Left lung (tissue), 10 donors: ENCODE results near the gene IKZF3. TPM values are rescaled to one million over a fixed set of nuclear protein-coding genes. Genes with fewer than 3 reads are reported as not detected.

Experiments
- ATAC-seq: fragments of 200-7000 bp; cut with Tn5 transposase; one replicate; pipeline ENCODE4 v1.9.1; 2020; ENCODE audit warnings: moderate library complexity
- DNase-seq, 4 donors: peaks; one replicate each; pipeline ENCODE4 v3.0.0-alpha.2; 2013 to 2020
- H3K27ac ChIP-seq, 2 donors: fragments of 200-600 bp; sonication (generic) in 1 of 2; one replicate each; pipeline versions ENCODE4 v1.5.0 to v1.8.0; 2020 to 2021
- H3K27me3 ChIP-seq, 2 donors: fragments of 200-600 bp; sonication (generic) in 1 of 2; one replicate each; pipeline versions ENCODE4 v1.5.0 to v1.8.0; 2020 to 2021
- H3K36me3 ChIP-seq, 2 donors: fragments of 200-600 bp; sonication (generic) in 1 of 2; one replicate each; pipeline versions ENCODE4 v1.5.0 to v1.8.0; 2020 to 2021
- H3K4me1 ChIP-seq, 2 donors: fragments of 200-600 bp; one replicate each; pipeline ENCODE4 v1.8.0; 2021
- H3K4me3 ChIP-seq, 2 donors: fragments of 200-600 bp; sonication (generic) in 1 of 2; one replicate each; pipeline versions ENCODE4 v1.5.0 to v1.8.0; 2020 to 2021; ENCODE audit warnings: mild to moderate bottlenecking in 1 of 2
- H3K9me3 ChIP-seq, 2 donors: fragments of 200-600 bp; sonication (generic) in 1 of 2; one replicate each; pipeline versions ENCODE4 v1.5.0 to v1.8.0; 2020 to 2021
- CTCF ChIP-seq, 2 donors: fragments of 200-600 bp; sonication (generic) in 1 of 2; IDR thresholded peaks; one replicate each; pipeline versions ENCODE4 v1.5.0 to v1.8.0; 2021; ENCODE audit warnings: antibody characterized with exemption in 2 of 2
- intact Hi-C, 2 donors: fragments of 100-400 bp; cut with DNase I; formaldehyde crosslinking; loops; one replicate each; pipeline versions ENCODE4 v1.11.2 to v1.14.2; 2022
- polyA plus RNA-seq, 6 donors: library from polyadenylated mRNA; unstranded; fragments of 120-200 nt; gene quantifications; one replicate each; pipeline ENCODE4 v1.2.1, GENCODE V29; 2013; ENCODE audit not compliant: insufficient read length in 6 of 6
- total RNA-seq, 2 donors: library from RNA; stranded (reverse); fragmentation: NEBNext Ultra II Directional; extraction: Animal tissue kit (Norgen Biotek cat#: 25700); gene quantifications; one replicate each; pipeline ENCODE4 v1.2.1, GENCODE V29; 2021
- donor health status: DM: no; HTN: yes; CAD: no.
- donor health status: DM: no; HTN: no; CAD: no.

Gene IKZF3
- total and polyA plus RNA-seq, 8 donors, result 1.2 to 6.6 (median 1.7) TPM

GRCh38 chr17:39845052-39845846 lies 18.9 kb downstream of the IKZF3 start:
- intact Hi-C loops, result no loop called here
- no peak for DNase-seq
- TF ChIP-seq CTCF (IDR thresholded peaks at IDR 0.05), result no peak
- Histone ChIP-seq H3K9me3 (no peaks in the 10 kb centered on the region), H3K4me3 (no peak overlapping the region), H3K4me1 (peaks cover 0 to 12% of the 10 kb centered on the region in 2 donors), H3K36me3 (no peaks in the 10 kb centered on the region), H3K27me3 (peaks cover 0 to 43% of the 10 kb centered on the region in 2 donors), H3K27ac (no peak overlapping the region)
- ATAC-seq, result peak; percentile 29

GRCh38 chr17:39841134-39841683 lies 22.9 kb downstream of the IKZF3 start:
- Histone ChIP-seq H3K9me3 (peaks cover 0 to 7% of the 10 kb centered on the region in 2 donors), H3K27ac (no peak overlapping the region), H3K36me3 (no peaks in the 10 kb centered on the region), H3K4me3 (no peak overlapping the region), H3K27me3 (peaks cover 0 to 32% of the 10 kb centered on the region in 2 donors), H3K4me1 (no peaks in the 10 kb centered on the region)
- intact Hi-C loops, result no loop called here
- DNase-seq (peak in 1 of 4 donors; percentile 40), ATAC-seq (peak; percentile 90)
- no peak for TF ChIP-seq CTCF (IDR thresholded peaks at IDR 0.05)

GRCh38 chr17:39838784-39839183 lies 25.3 kb downstream of the IKZF3 start:
- H3K4me3 ChIP-seq, result no peak overlapping the region
- no peak for TF ChIP-seq CTCF (IDR thresholded peaks at IDR 0.05)
- no peaks in the 10 kb centered on the region for H3K4me1 ChIP-seq
- H3K36me3 ChIP-seq, result no peaks in the 10 kb centered on the region
- DNase-seq (no peak), ATAC-seq (no peak)
- peaks cover 0 to 7% of the 10 kb centered on the region in 2 donors for H3K9me3 ChIP-seq
- H3K27me3 ChIP-seq, result peaks cover 0 to 24% of the 10 kb centered on the region in 2 donors
- no peak overlapping the region for H3K27ac ChIP-seq
- intact Hi-C loops, result no loop called here

GRCh38 chr17:39838057-39838456 lies 26.1 kb downstream of the IKZF3 start:
- H3K9me3 ChIP-seq, result peaks cover 0 to 7% of the 10 kb centered on the region in 2 donors
- no peak for TF ChIP-seq CTCF (IDR thresholded peaks at IDR 0.05)
- H3K27me3 ChIP-seq, result peaks cover 0 to 18% of the 10 kb centered on the region in 2 donors
- DNase-seq (no peak), ATAC-seq (no peak)
- no peaks in the 10 kb centered on the region for H3K36me3 ChIP-seq
- no peaks in the 10 kb centered on the region for H3K4me1 ChIP-seq
- no peak overlapping the region for H3K27ac ChIP-seq
- intact Hi-C loops, result no loop called here
- no peak overlapping the region for H3K4me3 ChIP-seq

- no peak for ATAC-seq
These were observed 28.0 kb downstream of the IKZF3 start for GRCh38 chr17:39836117-39836516.

More at GRCh38 chr17:39836117-39836516, 28.0 kb downstream of the IKZF3 start:
- no peak overlapping the region for H3K27ac ChIP-seq
- H3K4me1 ChIP-seq, result no peaks in the 10 kb centered on the region
- H3K27me3 ChIP-seq, result peaks cover 0 to 7% of the 10 kb centered on the region in 2 donors
- H3K36me3 ChIP-seq, result no peaks in the 10 kb centered on the region
- TF ChIP-seq CTCF (IDR thresholded peaks at IDR 0.05), result no peak
- no peak overlapping the region for H3K4me3 ChIP-seq
- DNase-seq, result no peak
- intact Hi-C loops, result no loop called here
- H3K9me3 ChIP-seq, result peaks cover 0 to 7% of the 10 kb centered on the region in 2 donors
